GM19238 (cell line): ENCODE results near the gene CLIP4.

Experiments
- DNase-seq: peaks from one replicate; pipeline ENCODE4 v3.0.0; 2011; ENCODE audit warnings: low spot score; ENCODE audit not compliant: insufficient read length

CLIP4 gene

DNA sequence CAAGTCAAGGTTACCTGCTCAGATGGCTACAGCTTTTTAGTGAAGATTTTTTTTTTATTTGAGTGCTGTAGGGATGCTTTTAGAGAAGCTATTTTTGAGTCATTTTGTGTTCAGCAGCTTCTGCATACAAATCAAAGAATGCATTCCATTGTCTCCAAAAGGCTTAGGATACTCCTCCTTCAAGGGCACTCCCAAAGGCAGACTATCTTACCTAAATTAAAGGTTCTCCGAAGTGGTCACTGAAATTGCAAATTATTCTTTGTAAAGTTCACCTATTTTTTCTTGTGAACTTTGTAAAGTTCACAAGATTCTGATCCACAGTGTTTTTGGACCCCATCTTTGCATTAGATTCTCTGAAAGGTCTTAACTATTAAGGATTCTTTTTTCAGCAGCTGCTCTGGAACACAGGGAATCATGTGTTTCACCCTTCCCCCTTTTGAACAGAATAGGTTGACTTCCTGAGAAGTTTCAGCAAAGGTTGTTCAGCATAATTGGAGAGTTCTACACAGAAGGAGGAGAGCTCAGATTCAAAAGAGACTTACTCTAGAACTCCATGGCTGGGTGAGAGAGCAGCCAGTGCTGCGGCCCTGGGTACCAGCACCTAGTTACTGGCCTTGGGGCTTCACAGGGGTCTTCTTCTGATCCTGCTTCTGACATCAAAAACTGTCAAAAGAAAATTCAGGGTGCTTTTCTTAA lies 14.5 kb downstream of the CLIP4 start:
- no peak for DNase-seq

DNA sequence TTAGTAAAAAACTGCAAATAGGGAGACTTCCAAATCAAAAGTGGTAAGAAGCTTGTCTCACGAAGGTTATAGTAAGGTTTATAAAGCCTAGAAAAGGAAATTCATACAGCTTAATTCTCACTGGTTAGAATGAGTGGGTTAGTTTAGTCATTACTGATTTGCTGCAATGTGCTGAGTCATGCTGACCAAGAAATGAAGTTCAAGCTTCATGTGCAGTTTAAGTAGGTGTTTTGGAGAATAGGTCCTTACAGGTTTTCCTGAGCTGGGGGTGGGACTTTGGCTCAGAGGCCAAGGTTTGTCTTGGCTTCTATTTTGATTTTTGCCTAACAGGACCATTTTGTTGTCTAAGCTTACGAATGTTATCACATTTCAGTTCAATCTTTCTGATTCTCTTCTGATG lies 15.1 kb downstream of the CLIP4 start:
- no peak for DNase-seq

DNA sequence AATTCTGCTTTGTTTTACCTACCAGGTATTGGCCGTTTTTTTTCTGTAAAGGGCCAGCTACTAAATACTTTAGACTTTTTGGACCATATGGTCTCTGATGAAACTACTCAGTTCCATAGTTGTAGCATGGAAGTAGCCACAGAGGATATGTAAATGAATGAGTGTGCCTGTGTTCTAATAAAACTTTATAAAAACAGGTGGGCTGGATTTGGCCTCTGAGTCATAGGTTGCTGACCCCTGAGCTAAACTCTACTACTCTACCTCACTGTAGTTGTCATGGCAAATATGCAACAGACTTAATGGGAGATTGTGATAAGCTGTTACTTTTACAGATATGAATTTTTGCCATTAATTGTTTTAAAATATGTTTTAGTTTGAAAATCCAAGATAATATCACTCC lies 19.7 kb downstream of the CLIP4 start:
- no peak for DNase-seq

DNA sequence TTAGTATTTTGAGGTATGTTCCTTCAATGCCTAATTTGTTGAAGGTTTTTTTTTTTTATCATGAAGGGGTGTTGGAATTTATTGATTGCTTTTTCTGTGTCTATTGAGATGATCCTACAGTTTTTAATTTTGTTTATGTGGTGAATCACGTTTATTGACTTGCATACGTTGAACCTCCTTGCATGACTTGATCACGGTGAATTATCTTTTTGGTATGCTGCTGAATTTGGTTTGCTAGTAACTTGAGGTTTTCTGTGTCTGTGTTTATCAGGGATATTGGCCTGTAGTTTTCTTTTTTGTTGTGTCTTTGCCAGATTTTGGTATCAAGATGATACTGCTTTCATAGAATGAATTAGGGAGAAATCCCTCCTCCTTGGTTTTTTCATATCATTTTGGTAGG lies 23.9 kb downstream of the CLIP4 start:
- DNase-seq, result no peak

DNA sequence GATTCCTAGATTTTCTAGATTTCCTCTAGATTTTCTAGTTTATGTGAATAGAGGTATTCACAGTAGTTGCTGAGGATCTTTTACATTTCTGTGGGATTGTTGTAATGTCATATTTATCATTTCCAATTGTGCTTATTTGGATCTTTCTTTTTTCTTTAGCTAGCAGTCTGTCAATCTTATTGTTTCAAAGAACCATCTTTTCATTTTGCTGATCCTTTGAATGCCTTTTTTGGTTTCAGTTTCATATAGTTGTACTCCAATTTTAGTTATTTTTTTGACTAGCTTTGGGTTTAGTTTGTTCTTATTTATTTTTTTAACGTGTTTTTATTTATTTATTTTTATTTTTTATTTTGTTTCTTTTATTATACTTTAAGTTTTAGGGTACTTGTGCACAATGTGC lies 24.5 kb downstream of the CLIP4 start:
- no peak for DNase-seq

DNA sequence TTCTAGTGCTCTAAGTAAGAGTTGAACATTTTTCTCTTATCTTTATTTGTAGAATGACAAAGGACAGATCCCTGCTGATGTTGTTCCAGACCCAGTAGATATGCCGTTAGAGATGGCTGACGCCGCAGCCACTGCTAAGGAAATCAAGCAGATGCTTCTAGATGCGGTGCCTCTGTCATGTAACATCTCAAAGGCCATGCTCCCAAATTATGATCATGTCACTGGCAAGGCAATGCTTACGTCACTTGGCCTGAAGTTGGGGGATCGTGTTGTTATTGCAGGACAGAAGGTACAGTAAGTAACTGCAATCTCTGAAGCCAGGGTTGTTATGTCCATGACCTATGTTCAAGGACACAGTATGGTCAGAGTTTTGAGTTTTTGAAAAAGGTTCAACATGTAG lies 28.4 kb downstream of the CLIP4 start:
- DNase-seq, result no peak

DNA sequence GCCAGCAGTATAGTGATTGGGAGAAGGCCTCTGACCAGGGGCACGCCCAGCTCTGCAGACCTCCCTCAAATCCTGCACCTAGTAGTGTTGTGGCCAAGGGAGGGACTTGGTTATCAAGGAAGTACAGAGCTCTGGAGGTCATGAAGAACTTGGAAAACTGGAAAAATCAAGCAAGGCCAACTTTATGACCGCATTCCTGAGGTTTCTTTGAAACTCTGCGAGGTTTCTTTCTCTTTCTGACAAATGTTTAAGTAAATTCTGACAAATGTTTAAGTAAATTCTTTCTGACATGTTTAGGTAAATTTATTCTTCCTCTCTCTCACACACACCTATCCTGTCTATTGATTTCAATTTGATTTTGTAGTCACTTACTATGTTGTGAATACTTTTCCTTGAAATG lies 31.0 kb downstream of the CLIP4 start:
- DNase-seq, result no peak

DNA sequence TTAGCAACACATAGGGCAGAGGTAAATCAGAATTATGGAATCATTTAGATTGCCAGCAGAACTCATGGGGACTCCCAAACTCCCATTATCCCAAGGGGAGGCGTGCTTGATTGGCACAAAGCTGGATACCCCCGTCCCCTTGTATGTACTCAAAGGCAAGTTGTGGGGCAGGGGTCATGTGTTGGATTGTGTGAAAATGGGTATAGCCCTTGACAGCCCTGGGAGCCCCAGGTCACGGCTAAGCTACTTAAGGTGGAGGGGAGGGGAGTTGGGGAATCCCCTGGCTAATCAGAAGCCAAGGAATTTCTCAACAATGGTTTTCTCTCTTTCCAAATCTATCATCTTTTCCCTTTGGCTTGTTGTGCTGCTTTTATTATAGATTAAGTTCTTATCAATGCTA lies 32.7 kb downstream of the CLIP4 start:
- DNase-seq, result no peak

DNA sequence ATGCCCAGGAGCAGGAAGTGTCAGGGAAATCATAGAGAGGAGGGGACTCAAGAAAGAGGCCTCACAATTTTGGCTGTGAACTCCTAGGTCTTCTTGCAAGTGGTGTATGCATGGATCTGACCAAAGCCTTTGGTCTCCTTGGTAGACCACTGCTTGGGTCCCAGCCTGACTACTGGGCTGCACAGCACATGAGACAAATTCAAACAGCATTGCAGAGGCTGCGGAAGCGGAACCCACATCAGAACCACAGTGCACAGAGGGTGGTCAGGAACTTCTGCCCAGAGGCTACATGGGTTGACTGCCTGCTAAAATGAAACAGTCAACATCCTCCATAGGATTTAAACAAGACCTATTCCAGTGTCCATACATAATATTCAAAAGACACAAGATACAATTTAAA lies 39.4 kb downstream of the CLIP4 start:
- DNase-seq, result no peak

DNA sequence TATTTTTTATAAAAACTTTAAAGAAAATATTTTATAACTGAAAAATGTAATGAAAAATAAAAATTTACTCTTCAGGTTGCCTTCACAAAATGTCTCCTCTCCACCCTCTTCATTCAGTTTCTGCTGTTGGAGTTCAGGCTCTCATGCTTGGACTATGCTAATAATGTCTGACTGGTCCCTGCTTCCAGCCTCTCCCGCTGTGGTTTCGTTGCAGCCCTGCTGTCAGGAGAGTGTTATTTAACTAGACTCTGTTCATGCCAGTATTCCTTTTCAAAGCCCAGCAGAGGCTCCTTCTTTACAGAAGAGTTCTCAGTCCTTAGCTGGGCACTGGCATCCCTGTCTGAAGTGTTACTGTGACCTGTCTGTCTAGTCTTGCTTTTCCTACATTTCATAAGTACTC lies 40.4 kb downstream of the CLIP4 start:
- no peak for DNase-seq

DNA sequence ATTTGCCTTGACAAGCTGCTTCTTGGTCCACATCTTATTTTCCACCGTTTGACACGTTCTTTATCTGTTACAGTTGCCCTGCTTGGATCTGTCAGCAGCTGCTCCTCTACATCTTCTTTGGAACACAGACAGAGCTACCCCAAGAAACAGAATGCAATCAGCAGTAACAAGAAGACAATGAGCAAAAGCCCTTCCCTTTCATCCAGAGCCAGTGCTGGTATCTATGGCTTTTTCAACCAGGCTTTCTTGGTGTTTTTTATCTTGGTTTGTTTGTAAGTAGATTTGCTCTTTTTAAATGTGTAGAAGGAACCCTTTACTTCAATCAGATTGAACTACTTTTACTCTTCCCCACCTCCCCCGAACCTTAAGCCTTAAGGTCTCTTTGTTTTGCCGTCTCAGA lies 41.9 kb downstream of the CLIP4 start:
- no peak for DNase-seq

DNA sequence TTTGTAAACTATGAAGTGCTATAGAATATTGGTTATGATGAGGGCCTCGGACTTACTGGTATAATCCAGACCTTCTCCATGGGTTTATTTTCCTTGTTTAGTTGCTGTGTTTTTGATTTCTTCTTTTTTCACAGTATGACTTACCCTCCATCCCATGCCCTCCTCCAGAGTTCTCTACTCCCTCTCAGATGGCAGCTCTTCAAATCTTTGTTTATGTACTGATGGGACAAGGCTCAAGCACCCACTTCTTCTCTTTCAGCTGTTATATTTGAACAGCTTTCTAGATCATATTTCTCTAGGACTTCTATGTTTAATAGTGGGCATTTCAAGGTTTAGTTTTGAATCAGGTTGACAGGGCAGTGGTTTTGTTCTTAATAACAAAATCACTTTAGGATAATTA lies 43.9 kb downstream of the CLIP4 start:
- no peak for DNase-seq

DNA sequence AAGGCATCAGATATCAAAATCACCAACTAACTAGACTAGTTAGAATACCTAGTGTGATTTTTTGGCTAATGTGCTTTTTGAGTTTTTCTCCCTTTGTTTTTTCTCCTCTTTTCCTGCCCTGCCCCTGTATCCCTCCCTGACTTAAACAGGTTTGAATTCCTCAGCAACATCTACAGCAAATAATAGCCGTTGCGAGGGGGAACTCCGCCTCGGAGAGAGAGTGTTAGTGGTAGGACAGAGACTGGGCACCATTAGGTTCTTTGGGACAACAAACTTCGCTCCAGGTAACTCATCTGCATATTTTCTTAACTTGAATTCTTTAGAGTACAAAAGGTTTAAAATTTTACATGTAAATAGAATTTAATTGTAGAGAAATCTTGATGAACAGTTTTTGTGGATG lies 45.0 kb downstream of the CLIP4 start:
- DNase-seq, result no peak

DNA sequence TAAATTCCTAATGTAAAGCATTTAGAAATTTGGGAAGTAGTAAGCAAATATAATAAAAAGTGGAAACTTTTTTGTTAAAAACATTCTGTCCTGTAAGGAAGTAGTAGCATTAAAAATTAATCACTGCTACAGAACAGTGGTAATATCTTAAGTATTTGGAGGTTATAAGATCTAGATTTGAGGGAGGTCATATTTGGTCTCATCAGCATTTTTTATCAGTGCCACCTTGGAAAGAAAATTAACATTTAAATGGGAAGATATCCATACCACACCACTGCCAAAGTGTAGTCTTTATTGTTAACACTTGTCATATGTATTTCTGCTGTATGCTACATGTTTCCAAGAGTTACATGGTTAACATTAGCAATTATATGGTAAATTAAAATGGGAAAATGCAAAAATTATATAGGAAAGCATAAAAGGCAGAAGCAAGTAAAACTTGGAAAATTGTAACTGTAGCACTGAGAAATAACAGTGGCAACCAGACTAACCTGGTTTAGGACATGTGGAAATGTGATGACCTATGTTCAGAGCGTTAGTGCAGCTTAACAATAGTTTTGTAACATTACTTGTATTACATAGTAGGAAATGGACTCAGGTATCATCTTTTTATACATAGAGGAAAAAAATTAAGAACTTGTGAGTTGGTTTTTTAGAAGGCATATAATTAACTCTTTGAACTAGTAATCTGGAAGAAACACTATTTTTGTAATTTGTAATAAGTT lies 47.2 kb downstream of the CLIP4 start:
- DNase-seq, result no peak

DNA sequence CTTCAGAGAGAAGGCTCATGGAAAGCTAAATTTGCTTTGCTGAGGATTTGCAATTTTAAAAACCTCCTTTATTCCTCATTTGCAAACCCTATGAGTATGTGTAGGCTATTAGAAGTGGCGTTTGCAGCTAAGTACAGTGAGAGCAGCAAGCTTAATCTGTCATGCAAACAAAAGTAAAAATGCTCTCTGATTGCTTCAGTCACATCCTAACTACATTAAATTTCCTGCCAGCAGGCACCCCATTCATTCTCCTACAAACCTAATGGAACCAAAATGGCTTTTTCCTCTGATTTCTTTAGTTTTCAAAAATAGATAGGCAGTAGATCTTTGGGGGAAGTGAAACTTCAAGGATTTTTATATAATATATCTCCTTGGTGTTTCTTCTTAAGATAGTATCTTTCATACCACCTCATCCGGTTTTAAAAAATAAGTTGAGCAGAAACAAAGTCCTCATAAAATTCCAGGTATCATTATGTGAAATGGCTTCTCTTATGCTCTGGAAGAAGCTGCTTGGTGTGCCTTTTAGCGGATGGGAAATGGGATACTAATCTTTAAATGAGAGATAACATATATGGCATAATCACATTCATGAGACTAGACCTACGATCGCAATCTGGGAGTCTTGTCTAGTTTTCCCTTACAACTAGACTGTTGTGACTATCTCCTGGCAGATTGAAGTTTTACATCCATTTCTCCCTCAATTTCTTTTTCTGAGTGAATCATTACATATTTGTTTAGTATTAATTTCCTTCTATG lies 49.1 kb downstream of the CLIP4 start:
- DNase-seq, result no peak

DNA sequence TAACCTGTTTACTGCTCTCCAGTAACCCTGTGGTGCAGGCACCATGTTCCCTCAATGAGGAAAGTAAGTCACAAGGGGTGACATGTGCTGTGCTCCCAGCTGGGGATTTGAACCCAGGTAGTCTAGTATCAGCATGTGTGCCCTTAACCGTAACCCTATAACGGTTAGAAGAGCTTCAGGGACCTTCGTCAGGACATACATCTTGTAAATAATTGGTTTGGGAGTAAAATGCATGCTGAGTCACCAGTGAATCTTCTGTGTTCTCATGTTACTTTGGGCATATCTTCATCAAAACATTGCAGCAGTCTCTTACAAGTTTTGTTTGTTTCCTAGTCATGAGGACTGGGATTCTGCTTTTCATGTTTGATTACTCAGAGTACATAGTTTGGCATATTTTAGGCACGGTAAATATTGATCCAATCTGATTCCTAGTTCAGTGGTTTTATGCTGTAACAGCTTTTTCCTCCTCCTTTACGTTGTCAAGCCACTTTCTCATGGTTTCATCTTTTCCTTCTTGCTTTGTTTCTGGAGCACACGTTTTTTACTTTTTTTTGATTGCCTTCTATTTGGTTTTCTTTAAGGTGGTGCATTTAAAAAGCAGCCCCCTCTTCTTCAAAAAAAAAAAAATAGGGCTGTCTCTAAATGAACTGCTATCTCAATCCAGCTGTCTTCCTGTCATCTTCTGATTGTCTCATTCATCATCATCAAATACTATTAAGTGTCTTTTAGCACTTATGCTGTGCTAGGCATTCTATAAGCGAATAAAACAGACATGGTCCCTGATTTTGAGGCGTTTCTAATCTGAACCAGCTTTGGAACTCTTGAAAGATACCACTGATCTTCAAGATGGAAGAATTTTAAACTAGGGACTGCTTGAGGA lies 50.4 kb downstream of the CLIP4 start:
- no peak for DNase-seq

DNA sequence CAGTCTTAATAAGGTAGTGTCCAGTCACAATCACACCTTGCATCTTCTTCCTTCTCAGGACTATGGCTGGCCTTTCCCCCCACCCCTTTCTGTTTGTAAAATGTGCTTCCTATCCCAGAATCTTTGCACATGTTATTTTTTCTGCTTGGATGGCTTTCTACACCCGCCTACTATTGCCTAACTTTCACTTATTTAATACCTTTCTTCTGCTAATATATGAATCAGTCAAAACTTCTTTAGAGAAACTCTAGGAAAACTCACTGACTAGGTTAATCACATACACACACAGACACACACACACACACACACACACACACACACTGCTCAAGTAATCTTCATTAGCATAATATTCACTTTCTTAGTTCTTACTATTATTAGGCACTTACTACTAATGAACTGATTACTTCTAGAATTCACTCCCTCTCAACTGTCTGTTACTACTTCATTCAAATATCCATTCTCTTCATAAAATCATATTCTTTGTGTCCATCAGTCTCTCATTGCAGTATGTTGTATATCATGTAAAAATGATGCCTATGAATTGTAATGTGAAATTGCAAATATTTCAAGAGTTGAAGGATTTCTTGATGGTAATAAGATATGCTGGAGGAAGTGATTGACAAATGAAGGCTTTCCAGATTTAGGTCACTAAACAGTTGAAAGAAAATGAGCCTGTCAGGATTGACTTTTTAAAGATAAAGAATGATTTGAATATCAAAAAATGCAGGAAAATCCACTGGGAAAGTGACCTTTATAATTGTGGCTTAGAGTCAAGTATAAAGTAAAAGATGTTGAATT lies 51.2 kb downstream of the CLIP4 start:
- no peak for DNase-seq

DNA sequence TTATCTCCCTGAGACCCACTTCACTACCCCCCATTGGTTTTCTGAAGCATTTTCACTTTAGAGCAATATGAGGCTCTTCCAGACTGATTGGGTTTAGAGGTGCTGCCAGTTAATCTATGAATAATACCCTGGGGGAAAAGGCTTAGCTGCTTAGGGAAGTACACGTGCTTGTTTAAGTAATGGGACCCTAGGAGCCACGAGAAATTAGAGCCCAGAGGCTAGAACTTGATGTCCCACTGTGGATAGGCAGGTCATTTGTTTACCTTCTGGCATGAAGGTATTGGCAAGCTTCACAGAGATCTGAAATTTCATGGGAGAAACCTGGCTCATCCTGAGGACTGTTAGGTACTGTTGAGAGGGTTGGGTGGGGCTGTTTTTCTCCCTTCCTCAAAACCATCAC lies 59.7 kb downstream of the CLIP4 start:
- DNase-seq, result no peak

DNA sequence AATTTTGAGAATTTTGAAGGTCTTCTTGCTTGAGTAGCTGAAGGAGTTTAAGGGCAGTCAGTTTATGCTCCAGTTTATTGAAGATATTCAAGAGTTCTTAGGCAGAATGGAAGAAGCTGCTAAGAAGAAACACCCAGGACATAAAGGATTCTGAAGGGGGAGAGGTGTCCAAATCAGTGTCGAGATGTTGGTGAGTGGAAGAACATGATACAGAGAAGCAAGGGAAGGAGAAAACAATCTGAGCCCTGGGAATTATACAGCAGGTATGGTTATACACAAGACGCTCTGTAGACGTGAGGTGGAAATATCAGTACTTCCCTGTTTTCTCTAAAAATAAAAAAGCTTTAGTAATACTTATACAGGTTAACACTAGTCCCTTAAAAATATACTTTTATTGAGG lies 60.1 kb downstream of the CLIP4 start:
- DNase-seq, result no peak

DNA sequence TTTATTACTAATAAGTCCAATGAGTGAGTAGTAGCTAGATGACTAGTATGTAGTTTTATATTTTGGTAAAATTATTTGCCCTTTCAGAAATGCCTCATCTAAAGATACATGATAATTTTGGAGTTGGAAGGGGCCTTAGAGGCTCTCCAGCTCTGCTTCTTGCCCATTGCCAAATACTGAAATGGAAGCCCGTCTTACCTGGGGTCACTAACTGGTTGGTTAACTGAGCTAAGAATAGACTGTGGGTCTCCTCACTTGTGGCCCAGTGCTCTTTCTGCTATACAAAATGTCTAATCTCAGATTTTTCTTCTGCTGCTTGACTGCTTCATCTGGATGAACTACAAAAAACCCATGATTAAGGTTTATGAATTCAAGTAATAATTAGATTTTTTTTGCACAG lies 67.1 kb downstream of the CLIP4 start:
- DNase-seq, result no peak

DNA sequence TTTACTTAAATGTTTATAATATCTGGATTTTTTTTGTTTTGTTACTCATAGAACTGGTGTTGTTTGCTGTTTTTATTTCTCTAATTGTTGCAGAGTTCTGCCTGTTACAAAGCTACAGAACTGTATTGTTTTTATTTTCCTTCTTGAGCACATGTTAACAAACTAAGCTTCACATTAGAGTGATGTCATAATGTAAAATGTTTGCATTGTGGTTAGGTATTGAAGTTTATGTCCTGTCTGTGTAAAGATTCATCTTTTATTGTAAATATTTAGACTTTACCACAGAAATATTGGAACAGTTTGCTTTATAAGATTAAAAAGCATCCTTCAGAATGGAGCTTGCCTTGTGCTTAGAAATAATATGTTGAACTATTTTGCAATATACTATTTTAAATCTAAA lies 67.7 kb downstream of the CLIP4 start:
- no peak for DNase-seq
